ENCODE measurements around the gene CEP112. TPM values are rescaled to one million over a fixed set of nuclear protein-coding genes. Genes with fewer than 3 reads are reported as not detected.

CEP112 gene
- total and polyA plus RNA-seq, 2 of the 4 experiments (the other 2 are of a cell fraction), result 2.5 to 5.6 TPM

DNA sequence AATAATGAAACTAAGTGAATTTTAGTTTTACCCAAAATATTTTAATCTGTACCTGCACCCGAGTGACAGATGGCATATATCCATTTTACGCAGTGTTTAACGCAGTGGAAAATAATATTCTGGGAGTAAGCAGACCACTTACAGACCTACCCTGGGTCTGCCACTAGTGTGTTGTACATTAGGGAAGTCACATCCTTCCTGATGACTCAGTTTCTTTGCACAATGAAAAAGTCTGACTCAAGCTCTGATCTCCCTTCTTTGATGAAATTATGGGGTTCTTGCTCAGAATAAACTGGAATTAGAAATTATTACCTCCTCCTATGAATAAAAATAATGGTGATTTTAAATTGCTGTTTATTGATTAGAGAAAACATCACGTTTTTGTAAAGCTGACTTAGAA, 507.3 kb downstream of the CEP112 start:
- intact Hi-C loops (cut with micrococcal nuclease) (no loop called here), in situ Hi-C loops (cut with MboI; ENCODE audit: low sequenced_read_pairs) (no loop called here), dilution Hi-C loops (cut with HindIII; ENCODE audit: low sequenced_read_pairs, unreplicated experiment) (no loop called here)
- no peaks in the 10 kb centered on the region for H3K9me3 ChIP-seq (ENCODE audit: control insufficient read depth, insufficient read depth, low read length)
- H2AFZ ChIP-seq (replicated peaks; ENCODE audit: low read length, poor library complexity), result no peak overlapping the region
- H2BK120ac ChIP-seq (ENCODE audit: low read depth, low read length), result no peak overlapping the region
- no peaks in the 10 kb centered on the region for H3K36me3 ChIP-seq (ENCODE audit: control insufficient read depth, insufficient read depth, low read length)
- peak; percentile 45 for DNase-seq
- POLR2A ChIA-PET (ENCODE audit: unreplicated experiment), result no interaction called here
- no peak overlapping the region for H3K23ac ChIP-seq (ENCODE audit: low read depth, low read length)
- no peak overlapping the region for H3K4me3 ChIP-seq (ENCODE audit: insufficient read depth, low read depth, low read length)
- H3K56ac ChIP-seq (ENCODE audit: extremely low read depth, insufficient read depth, low read length), result no peak overlapping the region
- no peak overlapping the region for H4K5ac ChIP-seq (ENCODE audit: low read depth, low read length)
- H4K8ac ChIP-seq (ENCODE audit: low read depth in 2 of 2, low read length in 2 of 2), result no peak overlapping the region
- ATAC-seq (ENCODE audit: low read depth), result no peak
- H3K9ac ChIP-seq (ENCODE audit: low read depth, low read length), result no peak overlapping the region
- no peaks in the 10 kb centered on the region for H4K20me1 ChIP-seq (ENCODE audit: insufficient read depth, low read length)
- H2AK9ac ChIP-seq (replicated peaks; ENCODE audit: low read depth, low read length, poor library complexity), result no peak overlapping the region
- H2BK20ac ChIP-seq (ENCODE audit: low read depth, low read length), result no peak overlapping the region
- H3K4me2 ChIP-seq (ENCODE audit: low read depth, low read length), result no peak overlapping the region
- BruUV-seq (replicated peaks), result no TSS peak
- no peaks in the 10 kb centered on the region for H3K79me1 ChIP-seq (ENCODE audit: low read depth in 1 of 2, low read length in 2 of 2)
- TF ChIP-seq MAZ (IDR thresholded peaks at IDR 0.05; ENCODE audit: borderline replicate concordance, low read depth, low read length) (no peak), SMC3 (IDR thresholded peaks at IDR 0.05; ENCODE audit: low read depth, low read length) (no peak), CEBPB (IDR thresholded peaks at IDR 0.05; ENCODE audit: low read depth, low read length) (peak; percentile 39; the same call in 1 of the 2 replicates), RAD21 (IDR thresholded peaks at IDR 0.05; ENCODE audit: low read length) (no peak), RCOR1 (IDR thresholded peaks at IDR 0.05; ENCODE audit: insufficient replicate concordance, low read length) (no peak)
- TF ChIP-seq, protein P1, sequence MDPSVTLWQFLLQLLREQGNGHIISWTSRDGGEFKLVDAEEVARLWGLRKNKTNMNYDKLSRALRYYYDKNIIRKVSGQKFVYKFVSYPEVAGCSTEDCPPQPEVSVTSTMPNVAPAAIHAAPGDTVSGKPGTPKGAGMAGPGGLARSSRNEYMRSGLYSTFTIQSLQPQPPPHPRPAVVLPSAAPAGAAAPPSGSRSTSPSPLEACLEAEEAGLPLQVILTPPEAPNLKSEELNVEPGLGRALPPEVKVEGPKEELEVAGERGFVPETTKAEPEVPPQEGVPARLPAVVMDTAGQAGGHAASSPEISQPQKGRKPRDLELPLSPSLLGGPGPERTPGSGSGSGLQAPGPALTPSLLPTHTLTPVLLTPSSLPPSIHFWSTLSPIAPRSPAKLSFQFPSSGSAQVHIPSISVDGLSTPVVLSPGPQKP (IDR thresholded peaks at IDR 0.05; ENCODE audit: borderline replicate concordance, low read depth, low read length), result no peak
- TF ChIP-seq, protein P2, sequence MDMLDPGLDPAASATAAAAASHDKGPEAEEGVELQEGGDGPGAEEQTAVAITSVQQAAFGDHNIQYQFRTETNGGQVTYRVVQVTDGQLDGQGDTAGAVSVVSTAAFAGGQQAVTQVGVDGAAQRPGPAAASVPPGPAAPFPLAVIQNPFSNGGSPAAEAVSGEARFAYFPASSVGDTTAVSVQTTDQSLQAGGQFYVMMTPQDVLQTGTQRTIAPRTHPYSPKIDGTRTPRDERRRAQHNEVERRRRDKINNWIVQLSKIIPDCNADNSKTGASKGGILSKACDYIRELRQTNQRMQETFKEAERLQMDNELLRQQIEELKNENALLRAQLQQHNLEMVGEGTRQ (IDR thresholded peaks at IDR 0.05; ENCODE audit: low read depth, low read length), result no peak
- CTCF ChIA-PET, result no interaction called here
- H4K91ac ChIP-seq (ENCODE audit: insufficient read depth, low read depth, low read length), result no peak overlapping the region
- 0 out of 2 replicates have a peak, but pooled peaks cover 3% of the 10 kb centered on the region for H3K9me1 ChIP-seq (ENCODE audit: insufficient read depth, low read length)
- no CpG with 5 or more reads among the region's 4 CpGs for WGBS, 2 experiments (ENCODE audit: extremely low coverage in 2 of 2, insufficient read length in 1 of 2)
- no peak overlapping the region for H2BK15ac ChIP-seq (ENCODE audit: low read depth, low read length)
- H3K4ac ChIP-seq (ENCODE audit: low read depth, low read length), result no peak overlapping the region
- no peak overlapping the region for H2AK5ac ChIP-seq (ENCODE audit: low read depth, low read length)
- no peaks in the 10 kb centered on the region for H3K4me1 ChIP-seq (ENCODE audit: control insufficient read depth, insufficient read depth, low read length)
- H3K14ac ChIP-seq (replicated peaks; ENCODE audit: low read depth, low read length), result no peak overlapping the region
- no peak overlapping the region for H3K27ac ChIP-seq (ENCODE audit: insufficient read depth, low read length)
- H3K27me3 ChIP-seq (ENCODE audit: control insufficient read depth, insufficient read depth, low read length), result no peaks in the 10 kb centered on the region
- H2BK5ac ChIP-seq (ENCODE audit: low read depth, low read length, poor library complexity, severe bottlenecking), result no peak overlapping the region
- H3K18ac ChIP-seq (ENCODE audit: low read depth, low read length), result no peak overlapping the region

All from IMR-90 (cell line).